H1 (cell line): ENCODE data around the gene NTN1. TPM values are rescaled to one million over a fixed set of nuclear protein-coding genes. Genes with fewer than 3 reads are reported as not detected.

ENCODE experiments used
- POLR2AphosphoS5 ChIP-seq: IDR thresholded peaks from 2 replicates; pipeline ENCODE4 v1.6.1; 2011; ENCODE audit warnings: low read depth, low read length
- polyA plus RNA-seq, 7 experiments: library from polyadenylated mRNA; depleted of rRNA in 3 of 7; stranded (reverse) in 5 of 7; unstranded in 2 of 7; fragments of >200 nt in 5 of 7; fragments of 200-250 nt in 2 of 7; gene quantifications; 1 replicate in 5 of 7; 2 replicates in 1 of 7; 4 replicates in 1 of 7; pipeline versions ENCODE4 v1.2.1 to v1.2.3, GENCODE V29; 2011 to 2013; ENCODE audit warnings: missing spikeins in 2 of 7, mixed read lengths in 2 of 7
- total RNA-seq: library from RNA; stranded (reverse); fragmentation: NEBNext Ultra II Directional; extraction: Animal tissue kit (Norgen Biotek cat#: 25700); gene quantifications from 2 replicates; pipeline ENCODE4 v1.2.1, GENCODE V29; 2021

The NTN1 gene
- total and polyA plus RNA-seq, 2 of the 8 experiments (the other 6 are each of a cell fraction or from before 2014, with no cell fraction given), result 2.0 to 2.3 TPM

- TF ChIP-seq POLR2AphosphoS5, result no peak
These were observed 69.4 kb downstream of the NTN1 start (continued) for GRCh38 chr17:9090641-9091096.
